Esophagus muscularis mucosa (tissue), 4 donors: Measurements from ENCODE around the gene CACHD1. TPM values are rescaled to one million over a fixed set of nuclear protein-coding genes. Genes with fewer than 3 reads are reported as not detected.

Source experiments
- DNase-seq: peaks from one replicate; pipeline ENCODE4 v3.0.0-alpha.2; 2017; ENCODE audit errors: extremely low spot score
- H3K27ac ChIP-seq, 4 donors: fragments of 200-600 bp; sonication (generic); replicated peaks in 1 of 4; 1 replicate in 3 of 4; 2 replicates in 1 of 4; pipeline ENCODE4 v1.5.1; 2016 to 2019; ENCODE audit warnings: mild to moderate bottlenecking in 1 of 4
- H3K27me3 ChIP-seq, 4 donors: fragments of 200-600 bp; sonication (generic); one replicate each; pipeline versions ENCODE4 v1.5.1 to v1.6.0; 2016 to 2019
- H3K36me3 ChIP-seq, 4 donors: fragments of 200-600 bp; sonication (generic); one replicate each; pipeline ENCODE4 v1.5.1; 2016 to 2019
- H3K4me1 ChIP-seq, 4 donors: fragments of 200-600 bp; sonication (generic); one replicate each; pipeline ENCODE4 v1.5.1; 2016 to 2019
- H3K4me3 ChIP-seq, 4 donors: fragments of 200-600 bp; sonication (generic); 1 replicate in 2 of 4; 2 replicates in 2 of 4; pipeline ENCODE4 v1.5.1; 2016 to 2019; ENCODE audit warnings: mild to moderate bottlenecking in 4 of 4, moderate library complexity in 1 of 4
- H3K9me3 ChIP-seq, 4 donors: fragments of 200-600 bp; sonication (generic); 1 replicate in 3 of 4; 2 replicates in 1 of 4; pipeline ENCODE4 v1.5.1; 2016 to 2019
- CTCF ChIP-seq, 3 experiments: fragments of 200-600 bp in 2 of 3; fragments of 450-650 bp in 1 of 3; sonication (generic) in 2 of 3; IDR thresholded peaks; one replicate each; pipeline ENCODE4 v1.5.1; 2017 to 2019; ENCODE audit warnings: antibody characterized with exemption in 3 of 3, mild to moderate bottlenecking in 2 of 3, moderate library complexity in 1 of 3
- EP300 ChIP-seq: sonication (generic); formaldehyde crosslinking; IDR thresholded peaks from one replicate; pipeline ENCODE4 v1.6.1; 2017; ENCODE audit warnings: antibody characterized with exemption
- POLR2A ChIP-seq: fragments of 450-650 bp; IDR thresholded peaks from one replicate; pipeline ENCODE4 v1.6.1; 2017; ENCODE audit warnings: antibody characterized with exemption, moderate library complexity, mild to moderate bottlenecking, low read depth
- POLR2AphosphoS5 ChIP-seq, 2 donors: sonication (generic); formaldehyde crosslinking; IDR thresholded peaks; one replicate each; pipeline ENCODE4 v1.6.1; 2017; ENCODE audit warnings: antibody characterized with exemption in 2 of 2
- WGBS: methylation state at CpG from one replicate; pipeline ENCODE4 v1.1.5; 2018; 5-methylcytosine and 5-hydroxymethylcytosine counted together
- intact Hi-C: fragments of 100-400 bp; cut with DNase I; formaldehyde crosslinking; loops from one replicate; pipeline ENCODE4 v1.15.1; 2023
- total RNA-seq, 4 donors: library from RNA; depleted of rRNA; stranded (reverse); fragments of >200 nt; gene quantifications; one replicate each; pipeline versions ENCODE4 v1.1.0 to v1.2.1, GENCODE V29; 2016

The CACHD1 gene
- total RNA-seq, 4 donors from 2014 or later = 6.6 to 10.7 (median 10.1) TPM

GRCh38 chr1:64524614-64525013, 54.7 kb downstream of the CACHD1 start:
- Histone ChIP-seq H3K36me3 (no peaks in the 10 kb centered on the region), H3K27ac (no peak overlapping the region), H3K4me3 (no peak overlapping the region), H3K4me1 (peaks cover 5 to 48% (median 38%) of the 10 kb centered on the region in 4 donors), H3K27me3 (no peaks in the 10 kb centered on the region), H3K9me3 (no peaks in the 10 kb centered on the region)
- no peak for DNase-seq
- WGBS = 90% methylated on average over 2 of the region's 2 CpGs
- no peak for TF ChIP-seq CTCF (IDR thresholded peaks at IDR 0.05)
- TF ChIP-seq POLR2A = no peak
- no peak for TF ChIP-seq EP300
- no peak for TF ChIP-seq POLR2AphosphoS5 (IDR thresholded peaks at IDR 0.05)
- intact Hi-C loops = no loop called here

DNA sequence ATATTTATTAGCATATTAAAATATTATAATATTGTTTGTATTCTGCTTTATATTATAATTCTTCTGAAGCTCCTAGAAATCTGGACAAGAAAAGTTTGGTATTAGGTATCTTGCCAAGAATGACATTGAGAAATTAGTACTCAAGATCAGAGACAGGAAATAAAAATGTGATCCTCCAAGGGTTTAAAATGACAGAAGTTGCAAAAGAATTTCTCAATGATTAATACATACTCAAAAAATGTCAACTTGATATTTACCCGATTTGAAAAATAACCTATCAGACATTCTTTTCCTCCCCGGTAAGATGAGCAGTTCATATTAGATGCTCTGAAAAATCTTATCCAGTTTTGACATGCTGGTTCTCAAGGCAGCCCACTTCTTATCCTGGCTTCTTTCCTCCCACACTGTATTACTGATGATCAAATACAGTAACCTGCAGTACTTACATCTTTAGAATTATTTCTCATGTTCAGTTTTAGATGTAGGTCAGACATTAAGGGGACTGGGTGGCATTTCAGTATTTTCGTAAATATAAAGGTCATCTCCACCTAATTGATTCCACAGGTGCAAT, 55.3 kb downstream of the CACHD1 start:
- DNase-seq = no peak
- no peaks in the 10 kb centered on the region for H3K36me3 ChIP-seq
- no peak overlapping the region for H3K4me3 ChIP-seq
- no peak for TF ChIP-seq POLR2A
- TF ChIP-seq POLR2AphosphoS5 (IDR thresholded peaks at IDR 0.05) = no peak
- TF ChIP-seq CTCF (IDR thresholded peaks at IDR 0.05) = no peak
- TF ChIP-seq EP300 = no peak
- H3K4me1 ChIP-seq = peaks cover 0 to 42% (median 33%) of the 10 kb centered on the region in 4 donors
- no peaks in the 10 kb centered on the region for H3K9me3 ChIP-seq
- intact Hi-C loops = no loop called here
- WGBS = 70% methylated on average over 3 of the region's 3 CpGs
- no peaks in the 10 kb centered on the region for H3K27me3 ChIP-seq
- no peak overlapping the region for H3K27ac ChIP-seq

- Histone ChIP-seq H3K27me3 (no peaks in the 10 kb centered on the region), H3K4me3 (peak overlapping the region in 1 of 4 donors; percentile 1), H3K27ac (peak overlapping the region in 3 of 4 donors; percentile 17 to 32 (median 28)), H3K36me3 (no peaks in the 10 kb centered on the region), H3K4me1 (peaks cover 0 to 38% (median 31%) of the 10 kb centered on the region in 4 donors), H3K9me3 (no peaks in the 10 kb centered on the region)
- DNase-seq = no peak
- WGBS = 59% methylated on average over 3 of the region's 3 CpGs
- intact Hi-C loops = no loop called here
- no peak for TF ChIP-seq POLR2A
- no peak for TF ChIP-seq EP300
- TF ChIP-seq CTCF (IDR thresholded peaks at IDR 0.05) = no peak
- no peak for TF ChIP-seq POLR2AphosphoS5 (IDR thresholded peaks at IDR 0.05)
Measured at GRCh38 chr1:64526312-64526711, 56.4 kb downstream of the CACHD1 start.

- H3K4me1 ChIP-seq = peaks cover 0 to 38% (median 31%) of the 10 kb centered on the region in 4 donors
- no peaks in the 10 kb centered on the region for H3K27me3 ChIP-seq
- peak overlapping the region in 2 of 4 donors; percentile 28 to 32 for H3K27ac ChIP-seq
- no peak overlapping the region for H3K4me3 ChIP-seq
- TF ChIP-seq POLR2A = no peak
- TF ChIP-seq EP300 = no peak
- TF ChIP-seq POLR2AphosphoS5 (IDR thresholded peaks at IDR 0.05) = no peak
- TF ChIP-seq CTCF (IDR thresholded peaks at IDR 0.05) = no peak
- WGBS = 78% methylated on average over 10 of the region's 10 CpGs
- no peak for DNase-seq
- no peaks in the 10 kb centered on the region for H3K9me3 ChIP-seq
- intact Hi-C loops = no loop called here
- H3K36me3 ChIP-seq = no peaks in the 10 kb centered on the region
Measured at GRCh38 chr1:64527165-64527564, 57.2 kb downstream of the CACHD1 start.

DNA sequence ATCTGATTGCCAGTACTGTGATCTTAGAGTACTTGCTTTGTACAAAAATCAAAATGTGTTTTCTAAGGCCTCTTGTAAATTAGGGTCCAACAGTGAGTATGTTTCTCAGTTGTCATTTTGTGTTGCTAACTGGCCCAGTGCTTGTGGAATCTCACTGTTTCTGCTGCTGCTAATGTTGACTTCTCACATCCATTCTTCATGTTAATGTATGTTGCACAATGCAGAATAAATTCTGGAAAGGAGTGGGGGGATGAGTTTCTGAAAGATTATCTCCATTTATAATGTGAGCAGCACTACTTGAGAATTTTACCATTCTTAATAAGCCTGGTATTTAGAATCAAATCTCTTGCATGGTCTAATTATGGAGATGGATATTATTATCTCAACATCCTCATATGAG, 57.9 kb downstream of the CACHD1 start:
- Histone ChIP-seq H3K27ac (no peak overlapping the region), H3K4me3 (no peak overlapping the region), H3K9me3 (no peaks in the 10 kb centered on the region), H3K27me3 (no peaks in the 10 kb centered on the region), H3K36me3 (no peaks in the 10 kb centered on the region), H3K4me1 (peaks cover 0 to 36% (median 30%) of the 10 kb centered on the region in 4 donors)
- intact Hi-C loops = no loop called here
- TF ChIP-seq POLR2A (no peak), EP300 (no peak), POLR2AphosphoS5 (IDR thresholded peaks at IDR 0.05) (no peak), CTCF (IDR thresholded peaks at IDR 0.05) (no peak)
- DNase-seq = no peak
